HepG2 (cell line): Measurements from ENCODE around the gene C3orf22. TPM values are rescaled to one million over a fixed set of nuclear protein-coding genes. Genes with fewer than 3 reads are reported as not detected.

ENCODE experiments used
- ADNP ChIP-seq: sonication (generic); formaldehyde crosslinking; IDR thresholded peaks from 2 replicates; pipeline ENCODE4 v1.4.0; 2020; ENCODE audit warnings: missing genetic modification reagents
- ATF2 ChIP-seq: sonication (generic); formaldehyde crosslinking; IDR thresholded peaks from 2 replicates; pipeline ENCODE4 v1.4.0; 2020; ENCODE audit warnings: missing genetic modification reagents
- FOXO1 ChIP-seq: sonication (generic); formaldehyde crosslinking; IDR thresholded peaks from 2 replicates; pipeline ENCODE4 v1.4.0; 2020; ENCODE audit warnings: missing genetic modification reagents
- MLXIP ChIP-seq: sonication (generic); formaldehyde crosslinking; IDR thresholded peaks from 2 replicates; pipeline ENCODE4 v1.9.0; 2021; ENCODE audit warnings: missing genetic modification reagents, borderline replicate concordance
- MTA3 ChIP-seq: sonication (generic); formaldehyde crosslinking; IDR thresholded peaks from 2 replicates; pipeline ENCODE4 v1.4.0; 2020; ENCODE audit warnings: missing genetic modification reagents
- PAXIP1 ChIP-seq: sonication (generic); formaldehyde crosslinking; conservative IDR thresholded peaks from 2 replicates; pipeline ENCODE4 v1.4.0; 2020; ENCODE audit warnings: mild to moderate bottlenecking, missing genetic modification reagents, moderate library complexity
- POGK ChIP-seq: sonication (generic); formaldehyde crosslinking; conservative IDR thresholded peaks from 2 replicates; pipeline ENCODE4 v1.8.0; 2022; ENCODE audit warnings: mild to moderate bottlenecking, moderate library complexity, missing genetic modification reagents
- TRIM24 ChIP-seq: sonication (generic); formaldehyde crosslinking; IDR thresholded peaks from 2 replicates; pipeline ENCODE4 v1.8.0; 2022; ENCODE audit warnings: mild to moderate bottlenecking, missing genetic modification reagents
- ZBTB21 ChIP-seq: sonication (generic); formaldehyde crosslinking; IDR thresholded peaks from 2 replicates; pipeline ENCODE4 v1.4.0; 2020; ENCODE audit warnings: missing genetic modification reagents
- ZNF296 ChIP-seq: sonication (generic); formaldehyde crosslinking; conservative IDR thresholded peaks from 2 replicates; pipeline ENCODE4 v1.5.0; 2020; ENCODE audit warnings: mild to moderate bottlenecking, missing genetic modification reagents
- ZNF552 ChIP-seq: sonication (generic); formaldehyde crosslinking; IDR thresholded peaks from 2 replicates; pipeline ENCODE4 v1.9.0; 2022; ENCODE audit warnings: missing genetic modification reagents, mild to moderate bottlenecking, borderline replicate concordance
- ZNF574 ChIP-seq: sonication (generic); formaldehyde crosslinking; IDR thresholded peaks from 2 replicates; pipeline ENCODE4 v1.4.0; 2020; ENCODE audit warnings: missing genetic modification reagents
- ZNF615 ChIP-seq: sonication (generic); formaldehyde crosslinking; IDR thresholded peaks from 2 replicates; pipeline ENCODE4 v1.5.0; 2020; ENCODE audit warnings: mild to moderate bottlenecking, missing genetic modification reagents, borderline replicate concordance
- ZSCAN30 ChIP-seq: sonication (generic); formaldehyde crosslinking; IDR thresholded peaks from 2 replicates; pipeline ENCODE4 v1.5.0; 2020; ENCODE audit warnings: mild to moderate bottlenecking, missing genetic modification reagents
- polyA plus RNA-seq, 8 experiments: library from polyadenylated mRNA; depleted of rRNA in 3 of 8; stranded (reverse) in 7 of 8; unstranded in 1 of 8; fragments of >200 nt; fragmentation: Illumina TruSeq in 4 of 8; extraction: Trizol in 4 of 8; gene quantifications; 2 replicates each; pipeline versions ENCODE4 v1.2.1 to v1.2.3, GENCODE V29; 2011 to 2016; ENCODE audit warnings: low read depth in 4 of 8, missing spikeins in 1 of 8, mixed read lengths in 1 of 8; ENCODE audit not compliant: insufficient read depth in 1 of 8
- total RNA-seq, 5 experiments: library from RNA; depleted of rRNA; stranded (reverse); fragments of >200 nt; fragmentation: Illumina TruSeq; extraction: Trizol; gene quantifications; 2 replicates each; pipeline ENCODE4 v1.2.3, GENCODE V29; 2016; ENCODE audit warnings: low read depth in 1 of 5

C3orf22 gene
- total and polyA plus RNA-seq, 2 of the 13 experiments (the other 11 are each of a cell fraction or from before 2014, with no cell fraction given) = not detected

- TF ChIP-seq PAXIP1 (CRISPR knock-in tag) (peak; percentile 90), ZBTB21 (CRISPR knock-in tag) (no peak), ADNP (no peak), POGK (CRISPR knock-in tag) (peak; percentile 32), MTA3 (CRISPR knock-in tag) (no peak), ZNF296 (CRISPR knock-in tag) (no peak), ZSCAN30 (CRISPR knock-in tag) (no peak), ZNF552 (no peak), ZNF615 (CRISPR knock-in tag) (no peak), MLXIP (CRISPR knock-in tag) (no peak), FOXO1 (peak; percentile 18; the same call in 1 of the 2 replicates), ATF2 (CRISPR knock-in tag) (peak; percentile 54; the same call in 1 of the 2 replicates), ZNF574 (CRISPR knock-in tag) (peak; percentile 26), TRIM24 (CRISPR knock-in tag) (no peak; the same call in 1 of the 2 replicates)
Measured at GRCh38 chr3:126523745-126524428, 34.8 kb downstream of the C3orf22 start, which contains the start of gene CHST13 (continued).
